CD4-positive, alpha-beta T cell (primary cell): ENCODE results near the gene MED9. TPM values are rescaled to one million over a fixed set of nuclear protein-coding genes. Genes with fewer than 3 reads are reported as not detected.

Experiments used
- ATAC-seq: fragments of 200-7000 bp; cut with Tn5 transposase; one replicate; pipeline ENCODE4 v1.10.0; 2022; ENCODE audit warnings: mild to moderate bottlenecking; ENCODE audit not compliant: poor library complexity
- CTCF ChIA-PET: fragments of 350-600 bp; sonication (Branson Sonifier 250); formaldehyde crosslinking; loops from one replicate; lab custom pipeline; 2021; ENCODE audit warnings: antibody characterized with exemption, inconsistent platforms; lab: Charles Lee
- POLR2A ChIA-PET: fragments of 350-600 bp; sonication (Branson Sonifier 250); formaldehyde crosslinking; loops from one replicate; lab custom pipeline; 2021; ENCODE audit warnings: antibody characterized with exemption, inconsistent platforms; lab: Charles Lee
- DNase-seq, 14 experiments: peaks; one replicate each; pipeline ENCODE4 v3.0.0-alpha.2; 2013 to 2020; ENCODE audit warnings: mixed read lengths in 2 of 14
- H3K27ac ChIP-seq, 2 donors: one replicate each; pipeline versions ENCODE4 v1.5.1 to v1.7.0; 2013; ENCODE audit warnings: low read length in 2 of 2, low read depth in 1 of 2, mild to moderate bottlenecking in 1 of 2
- H3K27me3 ChIP-seq, 2 experiments: 1 replicate in 1 of 2; 2 replicates in 1 of 2; pipeline versions ENCODE4 v1.6.1 to v1.7.0; 2013; ENCODE audit warnings: low read length in 2 of 2, control low read depth in 1 of 2, mild to moderate bottlenecking in 1 of 2, moderate library complexity in 1 of 2; ENCODE audit not compliant: insufficient read depth in 2 of 2, control insufficient read depth in 1 of 2
- H3K36me3 ChIP-seq: one replicate; pipeline ENCODE4 v1.6.1; 2013; ENCODE audit warnings: low read length, control low read depth; ENCODE audit not compliant: insufficient read depth
- H3K4me1 ChIP-seq: one replicate; pipeline ENCODE4 v1.6.1; 2013; ENCODE audit warnings: low read length, control low read depth; ENCODE audit not compliant: insufficient read depth
- H3K4me3 ChIP-seq: one replicate; pipeline ENCODE4 v1.5.1; 2013; ENCODE audit warnings: mild to moderate bottlenecking, low read length, moderate library complexity
- H3K9me3 ChIP-seq, 2 experiments: 1 replicate in 1 of 2; 2 replicates in 1 of 2; pipeline versions ENCODE4 v1.6.1 to v1.7.0; 2013; ENCODE audit warnings: low read length in 2 of 2, mild to moderate bottlenecking in 2 of 2, control low read depth in 1 of 2, moderate library complexity in 1 of 2; ENCODE audit not compliant: control insufficient read depth in 1 of 2, insufficient read depth in 1 of 2
- H3K27ac Mint-ChIP-seq: one replicate; pipeline ENCODE4 v1.8.0; 2020; ENCODE audit warnings: mixed read lengths
- H3K27me3 Mint-ChIP-seq: one replicate; pipeline ENCODE4 v1.8.0; 2021; ENCODE audit warnings: mixed read lengths
- H3K36me3 Mint-ChIP-seq: one replicate; pipeline ENCODE4 v1.8.0; 2021; ENCODE audit warnings: low read depth, mixed read lengths
- H3K4me1 Mint-ChIP-seq: one replicate; pipeline ENCODE4 v1.8.0; 2021; ENCODE audit warnings: low read depth, mixed read lengths
- H3K4me3 Mint-ChIP-seq: one replicate; pipeline ENCODE4 v1.8.0; 2020; ENCODE audit warnings: mild to moderate bottlenecking, mixed read lengths
- H3K9me3 Mint-ChIP-seq: one replicate; pipeline ENCODE4 v1.8.0; 2020; ENCODE audit warnings: mixed read lengths
- CTCF ChIP-seq: fragments of 200-600 bp; IDR thresholded peaks from one replicate; pipeline ENCODE4 v1.8.0; 2022; ENCODE audit warnings: antibody characterized with exemption, mild to moderate bottlenecking
- intact Hi-C, 2 experiments: fragments of 100-400 bp; cut with DNase I in 1 of 2; cut with micrococcal nuclease in 1 of 2; formaldehyde crosslinking; loops; one replicate each; pipeline versions ENCODE4 v1.15.1 to v1.9.0; 2023 to 2025; cut with DNase I, micrococcal nuclease
- total RNA-seq, 174 experiments: library from RNA in 2 of 174; stranded (reverse) in 2 of 174; gene quantifications; one replicate each; pipeline ENCODE4 v1.2.3 and lab custom pipeline; 2021 to 2026

The MED9 gene
- total RNA-seq, 2 experiments from 2014 or later: 27.0 to 27.9 TPM

DNA sequence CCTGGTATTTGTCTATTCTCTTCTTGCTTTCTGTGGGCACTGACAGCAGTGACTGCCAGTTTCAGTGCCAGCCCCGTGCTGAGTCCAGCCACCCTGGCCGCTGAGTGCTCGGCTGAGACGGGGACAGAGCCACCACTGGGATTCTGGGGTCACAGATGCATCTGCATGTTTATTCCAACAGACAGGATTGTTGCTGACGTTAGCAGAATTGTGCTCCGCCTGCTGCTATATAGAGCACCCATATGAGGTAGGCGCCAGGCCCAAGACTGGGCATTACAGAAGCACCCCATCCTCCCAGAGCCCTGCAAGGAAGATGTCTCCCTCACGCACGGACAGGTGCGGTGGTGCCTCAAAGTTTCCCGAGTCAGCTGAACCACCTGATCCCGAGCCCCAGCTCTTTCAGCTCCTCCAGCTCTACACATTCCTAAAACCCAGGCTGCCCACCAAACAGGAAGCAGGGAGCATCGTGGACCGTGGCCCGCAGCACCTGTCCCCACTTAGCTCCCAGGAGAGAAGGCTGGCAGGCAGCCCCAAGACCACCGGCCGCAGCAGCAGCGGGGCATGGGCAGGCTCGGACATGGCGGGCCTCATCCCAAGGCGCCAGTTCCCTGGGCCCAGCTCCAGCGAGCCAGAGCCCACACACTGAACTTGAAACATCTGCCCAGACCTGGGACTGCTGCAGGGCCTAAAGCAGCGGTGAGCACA lies 64.3 kb downstream of the MED9 start:
- Mint-ChIP-seq H3K4me1 (no peaks in the 10 kb centered on the region), H3K36me3 (no peaks in the 10 kb centered on the region), H3K4me3 (no peak overlapping the region), H3K9me3 (no peaks in the 10 kb centered on the region), H3K27ac (no peak overlapping the region), H3K27me3 (no peaks in the 10 kb centered on the region)
- H3K27me3 ChIP-seq: no peaks in the 10 kb centered on the region
- no peak overlapping the region for H3K27ac ChIP-seq
- CTCF ChIA-PET: no interaction called here
- H3K4me3 ChIP-seq: no peak overlapping the region
- TF ChIP-seq CTCF: no peak
- no peaks in the 10 kb centered on the region for H3K9me3 ChIP-seq
- ATAC-seq (no peak), DNase-seq (no peak)
- H3K4me1 ChIP-seq: no peaks in the 10 kb centered on the region
- no peaks in the 10 kb centered on the region for H3K36me3 ChIP-seq
- intact Hi-C loops: no loop called here
- POLR2A ChIA-PET: no interaction called here

- no peak for ATAC-seq
- no peak overlapping the region for H3K4me3 ChIP-seq
- DNase-seq: no peak
- Mint-ChIP-seq H3K9me3 (no peaks in the 10 kb centered on the region), H3K4me1 (no peaks in the 10 kb centered on the region), H3K27me3 (no peaks in the 10 kb centered on the region), H3K4me3 (no peak overlapping the region), H3K36me3 (no peaks in the 10 kb centered on the region), H3K27ac (no peak overlapping the region)
- no peaks in the 10 kb centered on the region for H3K27me3 ChIP-seq
- H3K36me3 ChIP-seq: no peaks in the 10 kb centered on the region
- intact Hi-C loops: no loop called here
- H3K27ac ChIP-seq: no peak overlapping the region
- no peaks in the 10 kb centered on the region for H3K9me3 ChIP-seq
- H3K4me1 ChIP-seq: no peaks in the 10 kb centered on the region
- POLR2A ChIA-PET: no interaction called here
- no peak for TF ChIP-seq CTCF
- CTCF ChIA-PET: no interaction called here
These were observed 64.8 kb downstream of the MED9 start for GRCh38 chr17:17541640-17542001.

Other genes with a start within 250 kb of the MED9 start
- 10 to 100 TPM; 12.1 to 15.9 TPM for gene FLCN, start 239.8 kb upstream of the MED9 start, total RNA-seq
- gene COPS3, start 195.8 kb upstream of the MED9 start, total RNA-seq: 10 to 100 TPM; 73.1 to 75.0 TPM
- 1 to 10 TPM; 1.8 to 2.9 TPM for gene NT5M, start 173.6 kb upstream of the MED9 start, total RNA-seq
- 1 to 10 TPM; 1.8 to 2.0 TPM for gene RASD1, start 19.4 kb downstream of the MED9 start, total RNA-seq
- gene PEMT, start 114.7 kb downstream of the MED9 start, total RNA-seq: 10 to 100 TPM; 11.4 to 12.0 TPM
- gene RAI1, start 204.5 kb downstream of the MED9 start, total RNA-seq: 10 to 100 TPM; 19.3 to 25.2 TPM